ENCODE data around the gene CARD11.

CARD11 gene

GRCh38 chr7:3010161-3010560 is 33.5 kb downstream of the CARD11 start:
- no peak for TF ChIP-seq POLR2AphosphoS5 (IDR thresholded peaks at IDR 0.05; ENCODE audit: low read depth, low read length)
- TF ChIP-seq TAF1 (IDR thresholded peaks at IDR 0.05; ENCODE audit: borderline replicate concordance, insufficient read depth, low read length) = no peak
- TF ChIP-seq FOXP2 (optimal IDR thresholded peaks at IDR 0.05; ENCODE audit: borderline replicate concordance, extremely low read depth, extremely low read length, insufficient read depth) = no peak
- no peak for TF ChIP-seq SIN3A (IDR thresholded peaks at IDR 0.05; ENCODE audit: borderline replicate concordance, insufficient read depth, low read length)
- TF ChIP-seq REST (IDR thresholded peaks at IDR 0.05; ENCODE audit: insufficient read depth in 1 of 2, low read depth in 2 of 2, low read length in 2 of 2) = no peak

- TF ChIP-seq TAF1 (IDR thresholded peaks at IDR 0.05; ENCODE audit: borderline replicate concordance, insufficient read depth, low read length) (no peak), REST (IDR thresholded peaks at IDR 0.05; ENCODE audit: insufficient read depth in 1 of 2, low read depth in 2 of 2, low read length in 2 of 2) (no peak), FOXP2 (optimal IDR thresholded peaks at IDR 0.05; ENCODE audit: borderline replicate concordance, extremely low read depth, extremely low read length, insufficient read depth) (no peak), SIN3A (IDR thresholded peaks at IDR 0.05; ENCODE audit: borderline replicate concordance, insufficient read depth, low read length) (no peak), POLR2AphosphoS5 (IDR thresholded peaks at IDR 0.05; ENCODE audit: low read depth, low read length) (no peak)
Observed at GRCh38 chr7:3009086-3009485, 34.6 kb downstream of the CARD11 start.

- TF ChIP-seq REST (IDR thresholded peaks at IDR 0.05; ENCODE audit: insufficient read depth in 1 of 2, low read depth in 2 of 2, low read length in 2 of 2) = no peak
- TF ChIP-seq TAF1 (IDR thresholded peaks at IDR 0.05; ENCODE audit: borderline replicate concordance, insufficient read depth, low read length) = no peak
- no peak for TF ChIP-seq SIN3A (IDR thresholded peaks at IDR 0.05; ENCODE audit: borderline replicate concordance, insufficient read depth, low read length)
- TF ChIP-seq POLR2AphosphoS5 (IDR thresholded peaks at IDR 0.05; ENCODE audit: low read depth, low read length) = no peak
- no peak for TF ChIP-seq FOXP2 (optimal IDR thresholded peaks at IDR 0.05; ENCODE audit: borderline replicate concordance, extremely low read depth, extremely low read length, insufficient read depth)
Observed at GRCh38 chr7:3008386-3008785, 35.3 kb downstream of the CARD11 start.

GRCh38 chr7:3007696-3008095 is 36.0 kb downstream of the CARD11 start:
- no peak for TF ChIP-seq TAF1 (IDR thresholded peaks at IDR 0.05; ENCODE audit: borderline replicate concordance, insufficient read depth, low read length)
- TF ChIP-seq SIN3A (IDR thresholded peaks at IDR 0.05; ENCODE audit: borderline replicate concordance, insufficient read depth, low read length) = no peak

GRCh38 chr7:3005257-3005656 is 38.4 kb downstream of the CARD11 start:
- no peak for TF ChIP-seq SIN3A (IDR thresholded peaks at IDR 0.05; ENCODE audit: borderline replicate concordance, insufficient read depth, low read length)
- TF ChIP-seq POLR2AphosphoS5 (IDR thresholded peaks at IDR 0.05; ENCODE audit: low read depth, low read length) = no peak
- no peak for TF ChIP-seq TAF1 (IDR thresholded peaks at IDR 0.05; ENCODE audit: borderline replicate concordance, insufficient read depth, low read length)
- no peak for TF ChIP-seq FOXP2 (optimal IDR thresholded peaks at IDR 0.05; ENCODE audit: borderline replicate concordance, extremely low read depth, extremely low read length, insufficient read depth)
- no peak for TF ChIP-seq REST (IDR thresholded peaks at IDR 0.05; ENCODE audit: insufficient read depth in 1 of 2, low read depth in 2 of 2, low read length in 2 of 2)

All from PFSK-1 (cell line).